AG04450 (cell line): ENCODE data around the gene PDGFRA. TPM values are rescaled to one million over a fixed set of nuclear protein-coding genes. Genes with fewer than 3 reads are reported as not detected.
A peak's percentile ranks its signal among the peaks of the same experiment; 100 is the strongest.

Source experiments
- CTCF ChIA-PET: fragments of 300-600, 350-600 bp; formaldehyde crosslinking; extraction: SDS; loops from one replicate; lab custom pipeline; 2022; ENCODE audit warnings: antibody characterized with exemption, inconsistent platforms; lab: Charles Lee
- POLR2A ChIA-PET: fragments of 350-600 bp; formaldehyde crosslinking; extraction: SDS; loops from one replicate; lab custom pipeline; 2021; ENCODE audit warnings: antibody characterized with exemption, inconsistent platforms; lab: Yijun Ruan, JAX
- DNase-seq: peaks from one replicate; pipeline ENCODE4 v3.0.0-alpha.2; 2011; ENCODE audit warnings: low read depth, low spot score
- H3K27ac ChIP-seq: one replicate; pipeline ENCODE4 v1.5.1; 2012; ENCODE audit warnings: low read depth, low read length, control low read depth
- H3K27me3 ChIP-seq: one replicate; pipeline ENCODE4 v1.6.0; 2012; ENCODE audit warnings: low read length; ENCODE audit not compliant: control insufficient read depth, insufficient read depth
- H3K4me3 ChIP-seq: 2 replicates; pipeline ENCODE4 v1.5.1; 2011; ENCODE audit warnings: mild to moderate bottlenecking, low read depth, low read length, control low read depth
- H3K9me3 ChIP-seq: 2 replicates; pipeline ENCODE4 v1.5.1; 2012; ENCODE audit warnings: low read length; ENCODE audit not compliant: control insufficient read depth, insufficient read depth
- polyA plus RNA-seq: library from polyadenylated mRNA; depleted of rRNA; stranded (reverse); fragments of >200 nt; gene quantifications from 2 replicates; pipeline ENCODE4 v1.2.3, GENCODE V29; 2011
- TF ChIP-seq, protein P1 (sequence below): IDR thresholded peaks from 2 replicates; pipeline ENCODE4 v1.5.1; 2011; ENCODE audit warnings: low read depth, low read length, control low read depth, inconsistent platforms

The PDGFRA gene
- polyA plus RNA-seq, 1 experiment = 464 TPM

- Histone ChIP-seq H3K9me3 (peaks cover 12% of the 10 kb centered on the region; the same call in 1 of the 2 replicates), H3K27ac (peak overlapping the region; percentile 88), H3K4me3 (peak overlapping the region; percentile 97), H3K27me3 (no peaks in the 10 kb centered on the region)
- ChIA-PET CTCF (interaction anchor here (0.6 to 1.0 kb wide), 4 partner anchors 300 to 523 kb away, joined by 3 to 5 read pairs (median 3); no protein-coding TSS in a partner anchor), POLR2A (interaction anchor here (0.7 to 2.1 kb wide), 11 partner anchors 321 to 852 kb away, joined by 3 to 8 read pairs (median 5); partner anchors contain the start of gene FIP1L1)
- no peak for DNase-seq
- TF ChIP-seq, protein P1, sequence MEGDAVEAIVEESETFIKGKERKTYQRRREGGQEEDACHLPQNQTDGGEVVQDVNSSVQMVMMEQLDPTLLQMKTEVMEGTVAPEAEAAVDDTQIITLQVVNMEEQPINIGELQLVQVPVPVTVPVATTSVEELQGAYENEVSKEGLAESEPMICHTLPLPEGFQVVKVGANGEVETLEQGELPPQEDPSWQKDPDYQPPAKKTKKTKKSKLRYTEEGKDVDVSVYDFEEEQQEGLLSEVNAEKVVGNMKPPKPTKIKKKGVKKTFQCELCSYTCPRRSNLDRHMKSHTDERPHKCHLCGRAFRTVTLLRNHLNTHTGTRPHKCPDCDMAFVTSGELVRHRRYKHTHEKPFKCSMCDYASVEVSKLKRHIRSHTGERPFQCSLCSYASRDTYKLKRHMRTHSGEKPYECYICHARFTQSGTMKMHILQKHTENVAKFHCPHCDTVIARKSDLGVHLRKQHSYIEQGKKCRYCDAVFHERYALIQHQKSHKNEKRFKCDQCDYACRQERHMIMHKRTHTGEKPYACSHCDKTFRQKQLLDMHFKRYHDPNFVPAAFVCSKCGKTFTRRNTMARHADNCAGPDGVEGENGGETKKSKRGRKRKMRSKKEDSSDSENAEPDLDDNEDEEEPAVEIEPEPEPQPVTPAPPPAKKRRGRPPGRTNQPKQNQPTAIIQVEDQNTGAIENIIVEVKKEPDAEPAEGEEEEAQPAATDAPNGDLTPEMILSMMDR = no peak
Measured at GRCh38 chr4:54229631-54230483, 764 bp downstream of the PDGFRA start.

GRCh38 chr4:54230484-54231418 lies 1.7 kb downstream of the PDGFRA start:
- Histone ChIP-seq H3K9me3 (peaks cover 12% of the 10 kb centered on the region; the same call in 1 of the 2 replicates), H3K27me3 (no peaks in the 10 kb centered on the region), H3K27ac (peak overlapping the region; percentile 88), H3K4me3 (peak overlapping the region; percentile 97)
- no peak for DNase-seq
- TF ChIP-seq, protein P1 = no peak
- CTCF ChIA-PET = interaction anchor here (0.6 to 1.2 kb wide), 2 partner anchors 322 to 334 kb away, joined by 3 to 4 read pairs; no protein-coding TSS in a partner anchor
- POLR2A ChIA-PET = interaction anchor here (0.6 kb wide), 1 partner anchor 298 kb away, joined by 3 read pairs; no protein-coding TSS in a partner anchor

DNA sequence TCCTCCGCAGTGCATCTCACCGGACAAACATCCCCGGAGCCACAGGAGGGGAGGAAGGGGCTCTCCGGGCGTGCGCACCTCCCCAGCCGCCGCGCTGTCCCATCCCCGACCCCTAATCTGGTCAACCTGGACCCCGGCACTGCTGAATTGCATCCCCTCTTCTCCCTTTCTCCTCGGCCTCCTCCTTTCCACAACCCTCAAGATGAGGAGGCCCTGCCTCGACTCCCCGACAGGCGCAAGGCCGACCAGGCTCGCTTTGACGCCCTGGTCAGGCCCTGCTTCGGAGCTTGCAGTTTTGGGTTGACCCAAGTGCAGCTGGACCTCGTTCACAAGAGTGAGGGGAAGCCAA lies 2.3 kb downstream of the PDGFRA start:
- peak overlapping the region; percentile 88 for H3K27ac ChIP-seq

More for the DNA sequence above, 2.3 kb downstream of the PDGFRA start:
- peak overlapping the region; percentile 97 for H3K4me3 ChIP-seq
- H3K9me3 ChIP-seq = peaks cover 12% of the 10 kb centered on the region; the same call in 1 of the 2 replicates
- DNase-seq = no peak
- POLR2A ChIA-PET = interaction anchor here (0.7 to 3.7 kb wide), 2 partner anchors 323 to 840 kb away, joined by 3 to 14 read pairs; no protein-coding TSS in a partner anchor
- TF ChIP-seq, protein P1 = no peak
- CTCF ChIA-PET = interaction anchor here (0.8 to 1.2 kb wide), 2 partner anchors 322 to 324 kb away, joined by 4 to 5 read pairs; no protein-coding TSS in a partner anchor
- H3K27me3 ChIP-seq = no peaks in the 10 kb centered on the region
